Measurements from ENCODE around the gene GALNT15. TPM values are rescaled to one million over a fixed set of nuclear protein-coding genes. Genes with fewer than 3 reads are reported as not detected.

The GALNT15 gene
- total RNA-seq, 1 donor from 2014 or later, result not detected

DNA sequence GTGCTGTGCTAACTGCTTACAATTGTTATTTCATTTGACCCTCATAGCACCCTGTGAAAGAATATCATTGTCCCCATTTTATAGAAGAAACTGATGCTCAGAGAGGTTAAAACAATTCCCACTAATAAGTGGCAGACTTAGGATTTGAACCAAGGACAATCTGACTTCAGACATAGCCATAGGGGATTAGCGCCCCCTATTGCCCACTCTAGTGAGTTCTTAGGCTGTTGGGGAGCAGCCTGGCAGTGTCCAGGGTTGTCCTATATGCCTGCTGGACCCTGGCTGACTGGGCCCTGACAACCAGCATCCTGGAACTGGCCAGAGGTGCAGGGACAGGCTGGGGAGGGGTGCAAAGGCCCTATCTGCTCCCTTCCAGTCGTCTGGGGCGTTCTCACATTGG, 74.9 kb downstream of the GALNT15 start:
- Histone ChIP-seq H3K4me1 (no peaks in the 10 kb centered on the region), H3K36me3 (no peaks in the 10 kb centered on the region), H3K9ac (no peak overlapping the region), H3K4me3 (no peak overlapping the region), H2AFZ (replicated peaks) (no peak overlapping the region), H3F3A (ENCODE audit: low read depth) (no peaks in the 10 kb centered on the region), H4K20me1 (ENCODE audit: low read depth) (no peaks in the 10 kb centered on the region), H3K4me2 (no peak overlapping the region), H3K27ac (no peak overlapping the region), H3K27me3 (no peaks in the 10 kb centered on the region), H3K79me2 (ENCODE audit: low read depth) (no peaks in the 10 kb centered on the region), H3K9me3 (ENCODE audit: low read depth) (no peaks in the 10 kb centered on the region)
- Mint-ChIP-seq H3K9me3 (no peaks in the 10 kb centered on the region), H3K4me3 (no peak overlapping the region), H3K4me1 (peaks cover 7% of the 10 kb centered on the region), H3K36me3 (no peaks in the 10 kb centered on the region), H3K27ac (no peak overlapping the region), H3K27me3 (ENCODE audit: insufficient read depth, low read depth) (no peaks in the 10 kb centered on the region)
- DNase-seq (ENCODE audit: low spot score), result peak; percentile 75
- TF ChIP-seq, protein P1, sequence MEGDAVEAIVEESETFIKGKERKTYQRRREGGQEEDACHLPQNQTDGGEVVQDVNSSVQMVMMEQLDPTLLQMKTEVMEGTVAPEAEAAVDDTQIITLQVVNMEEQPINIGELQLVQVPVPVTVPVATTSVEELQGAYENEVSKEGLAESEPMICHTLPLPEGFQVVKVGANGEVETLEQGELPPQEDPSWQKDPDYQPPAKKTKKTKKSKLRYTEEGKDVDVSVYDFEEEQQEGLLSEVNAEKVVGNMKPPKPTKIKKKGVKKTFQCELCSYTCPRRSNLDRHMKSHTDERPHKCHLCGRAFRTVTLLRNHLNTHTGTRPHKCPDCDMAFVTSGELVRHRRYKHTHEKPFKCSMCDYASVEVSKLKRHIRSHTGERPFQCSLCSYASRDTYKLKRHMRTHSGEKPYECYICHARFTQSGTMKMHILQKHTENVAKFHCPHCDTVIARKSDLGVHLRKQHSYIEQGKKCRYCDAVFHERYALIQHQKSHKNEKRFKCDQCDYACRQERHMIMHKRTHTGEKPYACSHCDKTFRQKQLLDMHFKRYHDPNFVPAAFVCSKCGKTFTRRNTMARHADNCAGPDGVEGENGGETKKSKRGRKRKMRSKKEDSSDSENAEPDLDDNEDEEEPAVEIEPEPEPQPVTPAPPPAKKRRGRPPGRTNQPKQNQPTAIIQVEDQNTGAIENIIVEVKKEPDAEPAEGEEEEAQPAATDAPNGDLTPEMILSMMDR (IDR thresholded peaks at IDR 0.05), result peak; percentile 79
- TF ChIP-seq EZH2 (IDR thresholded peaks at IDR 0.05), result no peak

GRCh38 chr3:16249886-16250285, 75.4 kb downstream of the GALNT15 start:
- H3K27me3 ChIP-seq, result no peaks in the 10 kb centered on the region
- no peaks in the 10 kb centered on the region for H3K79me2 ChIP-seq (ENCODE audit: low read depth)
- no peak overlapping the region for H2AFZ ChIP-seq (replicated peaks)
- H3K36me3 ChIP-seq, result no peaks in the 10 kb centered on the region
- H3K4me3 Mint-ChIP-seq, result no peak overlapping the region
- H3K4me1 ChIP-seq, result no peaks in the 10 kb centered on the region
- H3K9me3 ChIP-seq (ENCODE audit: low read depth), result no peaks in the 10 kb centered on the region
- H3K27ac Mint-ChIP-seq, result no peak overlapping the region
- no peak for DNase-seq (ENCODE audit: low spot score)
- H3K4me3 ChIP-seq, result no peak overlapping the region
- peaks cover 7% of the 10 kb centered on the region for H3K4me1 Mint-ChIP-seq
- no peak overlapping the region for H3K4me2 ChIP-seq
- no peak overlapping the region for H3K9ac ChIP-seq
- no peaks in the 10 kb centered on the region for H3K9me3 Mint-ChIP-seq
- peaks cover 2% of the 10 kb centered on the region for H3F3A ChIP-seq (ENCODE audit: low read depth)
- H3K36me3 Mint-ChIP-seq, result no peaks in the 10 kb centered on the region
- H3K27ac ChIP-seq, result no peak overlapping the region
- TF ChIP-seq EZH2 (IDR thresholded peaks at IDR 0.05), result no peak
- TF ChIP-seq EZH2phosphoT487 (IDR thresholded peaks at IDR 0.05), result no peak
- TF ChIP-seq, protein P1 (IDR thresholded peaks at IDR 0.05), result no peak
- no peaks in the 10 kb centered on the region for H4K20me1 ChIP-seq (ENCODE audit: low read depth)
- H3K27me3 Mint-ChIP-seq (ENCODE audit: insufficient read depth, low read depth), result no peaks in the 10 kb centered on the region

- no peaks in the 10 kb centered on the region for H3K27me3 Mint-ChIP-seq (ENCODE audit: insufficient read depth, low read depth)
- Histone ChIP-seq H3K4me1 (peaks cover 15% of the 10 kb centered on the region), H3K4me2 (no peak overlapping the region), H3K4me3 (no peak overlapping the region), H3K79me2 (ENCODE audit: low read depth) (no peaks in the 10 kb centered on the region), H2AFZ (replicated peaks) (no peak overlapping the region), H3K27ac (no peak overlapping the region), H3K9ac (no peak overlapping the region), H3F3A (ENCODE audit: low read depth) (peaks cover 16% of the 10 kb centered on the region), H3K36me3 (no peaks in the 10 kb centered on the region), H4K20me1 (ENCODE audit: low read depth) (no peaks in the 10 kb centered on the region), H3K27me3 (no peaks in the 10 kb centered on the region), H3K9me3 (ENCODE audit: low read depth) (no peaks in the 10 kb centered on the region)
- no peak for DNase-seq (ENCODE audit: low spot score)
- H3K36me3 Mint-ChIP-seq, result no peaks in the 10 kb centered on the region
- no peaks in the 10 kb centered on the region for H3K9me3 Mint-ChIP-seq
- H3K4me3 Mint-ChIP-seq, result no peak overlapping the region
- no peak overlapping the region for H3K27ac Mint-ChIP-seq
- no peak for TF ChIP-seq EZH2phosphoT487 (IDR thresholded peaks at IDR 0.05)
- TF ChIP-seq, protein P1 (IDR thresholded peaks at IDR 0.05), result no peak
- no peak for TF ChIP-seq EZH2 (IDR thresholded peaks at IDR 0.05)
- H3K4me1 Mint-ChIP-seq, result peaks cover 7% of the 10 kb centered on the region
Measured at GRCh38 chr3:16251316-16252085, 77.0 kb downstream of the GALNT15 start.
